Activated naive CD8-positive, alpha-beta T cell treated with anti-CD3 and anti-CD28 coated beads, Interleukin-2, amount 50 U/mL, for 24 hours (primary cell): ENCODE measurements around the gene ZNF780B.

ENCODE experiments used
- ATAC-seq: fragments of 150-1000 bp; cut with Tn5 transposase; one replicate; pipeline ENCODE4 v1.10.0; 2021
- DNase-seq: peaks from one replicate; pipeline ENCODE4 v3.0.0; 2021
- H3K27ac Mint-ChIP-seq: one replicate; pipeline ENCODE4 v1.8.0; 2021; ENCODE audit warnings: mild to moderate bottlenecking, mixed read lengths
- H3K27me3 Mint-ChIP-seq: one replicate; pipeline ENCODE4 v1.8.0; 2021; ENCODE audit warnings: mixed read lengths
- H3K36me3 Mint-ChIP-seq: one replicate; pipeline ENCODE4 v1.8.0; 2021; ENCODE audit warnings: low read depth, mixed read lengths
- H3K4me1 Mint-ChIP-seq: one replicate; pipeline ENCODE4 v1.8.0; 2021; ENCODE audit warnings: mixed read lengths
- H3K4me3 Mint-ChIP-seq: one replicate; pipeline ENCODE4 v1.8.0; 2021; ENCODE audit warnings: mild to moderate bottlenecking, moderate library complexity, mixed read lengths
- H3K9me3 Mint-ChIP-seq: one replicate; pipeline ENCODE4 v1.8.0; 2021; ENCODE audit warnings: mixed read lengths

The ZNF780B gene

DNA sequence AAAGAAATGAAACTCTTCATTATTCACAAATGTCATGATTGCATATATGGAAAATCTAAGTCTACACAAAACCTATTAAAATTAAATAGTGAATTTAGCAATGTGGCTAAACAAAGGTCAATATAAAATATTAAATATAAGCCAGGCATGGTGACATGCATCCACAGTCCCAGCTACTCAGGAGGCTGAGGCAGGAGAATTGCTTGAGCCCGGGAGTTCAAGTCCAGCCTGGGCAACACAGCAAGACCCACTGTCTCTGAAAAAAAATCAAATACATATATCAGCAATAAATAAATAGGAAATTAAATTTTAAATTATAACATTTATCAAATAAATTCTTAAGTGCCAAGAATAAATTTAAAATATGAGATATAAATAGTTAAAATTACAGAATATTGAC is 73.1 kb downstream of the ZNF780B start:
- Mint-ChIP-seq H3K27me3 (no peaks in the 10 kb centered on the region), H3K4me3 (no peak overlapping the region), H3K36me3 (peaks cover 80% of the 10 kb centered on the region), H3K4me1 (peaks cover 3% of the 10 kb centered on the region), H3K27ac (no peak overlapping the region), H3K9me3 (peaks cover 32% of the 10 kb centered on the region)
- no peak for ATAC-seq
- no peak for DNase-seq
